KBM-7 (cell line): ENCODE results near the gene LTBP2.
"Not testable (repeated sequence)": the region's sequence is repeated elsewhere in the genome, so short reads cannot be mapped to it uniquely, and the experiment has no call there.

Experiments
- DNase-seq: peaks from one replicate; pipeline ENCODE4 v3.0.0-alpha.2; 2015
- in situ Hi-C: fragments of 300-500 bp; cut with MboI; formaldehyde crosslinking; loops from 2 replicates; pipeline ENCODE4 v1.14.3; 2020; ENCODE audit warnings: low sequenced_read_pairs, low pct_unique_long_range_greater_than_20kb, mixed read lengths

Gene LTBP2

DNA sequence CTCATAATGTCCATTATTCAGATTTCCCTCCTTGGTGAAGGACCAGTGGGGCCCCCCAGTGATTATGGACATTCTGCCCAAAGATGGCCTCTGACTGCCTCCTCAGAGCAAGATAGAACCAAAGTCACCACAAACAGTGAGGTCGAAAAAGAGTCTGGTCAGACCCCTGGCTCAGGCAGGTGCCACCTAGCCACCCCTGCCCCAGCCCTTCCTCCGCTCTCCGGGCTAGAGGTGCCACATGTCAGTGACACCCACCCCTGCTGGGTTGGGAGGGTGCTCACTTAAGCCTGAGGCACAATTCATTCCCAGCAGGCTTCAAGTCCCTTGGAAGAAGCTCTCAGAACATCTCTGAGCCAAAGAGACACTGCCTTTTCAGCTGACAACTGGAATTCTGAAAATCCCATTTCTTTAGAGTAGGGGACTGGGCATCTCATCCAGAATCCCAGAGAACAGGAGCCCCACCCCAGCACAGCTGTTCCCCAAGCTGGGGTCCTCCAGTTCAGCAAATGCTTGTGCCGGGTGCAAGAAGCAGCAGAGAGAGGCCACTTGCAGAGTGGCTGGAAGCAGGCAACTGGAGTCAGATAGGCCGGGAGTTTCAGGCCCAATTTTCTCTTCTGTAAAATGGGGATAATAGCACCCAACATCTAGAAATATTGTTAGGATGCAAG, 68.1 kb downstream of the LTBP2 start:
- in situ Hi-C loops = no loop called here

DNA sequence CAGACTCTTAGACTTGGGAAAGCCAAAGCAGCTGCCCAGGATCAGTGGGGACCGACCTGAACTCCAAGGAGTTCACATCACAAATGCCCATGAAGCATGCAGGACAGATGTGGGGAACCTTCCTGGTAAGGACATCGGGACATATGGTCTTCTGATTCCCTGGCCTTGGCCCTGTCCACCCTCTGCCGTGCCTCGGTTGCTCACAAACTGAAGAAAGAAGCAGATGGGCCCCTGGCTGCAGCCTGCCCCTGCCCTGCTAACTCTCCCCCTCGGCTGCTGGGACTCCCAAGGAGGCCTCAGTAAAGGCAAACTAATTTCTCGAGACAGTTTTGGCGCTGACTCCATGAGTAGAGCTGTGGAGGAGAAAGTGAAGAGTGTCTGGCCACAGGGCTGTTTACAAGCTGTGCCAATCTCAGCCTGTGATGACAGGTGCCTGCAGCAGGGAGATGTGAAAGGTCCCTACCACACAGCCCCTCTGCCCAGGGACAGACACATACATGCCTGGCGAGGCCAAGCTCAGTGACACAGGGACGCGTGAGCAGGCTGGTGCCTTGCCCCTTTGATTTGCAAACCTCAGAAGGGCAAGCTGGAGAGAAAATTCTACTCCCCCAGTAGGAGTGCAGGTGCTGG, 69.9 kb downstream of the LTBP2 start:
- in situ Hi-C loops = no loop called here
- no peak for DNase-seq

More for the DNA sequence above, 68.1 kb downstream of the LTBP2 start:
- no peak for DNase-seq

DNA sequence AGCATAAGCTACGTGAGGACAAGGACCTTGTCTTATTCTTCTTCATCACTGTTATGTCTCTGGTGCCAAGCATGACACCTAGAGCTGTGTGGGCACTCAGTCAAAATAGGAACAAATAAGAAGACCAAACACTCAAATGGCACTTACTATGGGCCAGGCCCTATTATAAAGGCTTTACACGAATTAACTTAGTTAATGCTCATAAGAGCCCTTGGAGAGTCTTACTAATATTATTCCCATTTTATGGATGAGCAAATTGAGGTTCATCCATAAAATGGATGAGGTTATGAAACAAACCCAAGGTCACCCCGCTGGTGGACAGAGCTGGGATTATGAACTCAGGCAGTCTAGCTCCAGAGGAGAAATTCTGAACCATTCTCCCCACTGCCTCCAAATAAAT, 70.8 kb downstream of the LTBP2 start:
- in situ Hi-C loops = no loop called here
- DNase-seq = no peak

DNA sequence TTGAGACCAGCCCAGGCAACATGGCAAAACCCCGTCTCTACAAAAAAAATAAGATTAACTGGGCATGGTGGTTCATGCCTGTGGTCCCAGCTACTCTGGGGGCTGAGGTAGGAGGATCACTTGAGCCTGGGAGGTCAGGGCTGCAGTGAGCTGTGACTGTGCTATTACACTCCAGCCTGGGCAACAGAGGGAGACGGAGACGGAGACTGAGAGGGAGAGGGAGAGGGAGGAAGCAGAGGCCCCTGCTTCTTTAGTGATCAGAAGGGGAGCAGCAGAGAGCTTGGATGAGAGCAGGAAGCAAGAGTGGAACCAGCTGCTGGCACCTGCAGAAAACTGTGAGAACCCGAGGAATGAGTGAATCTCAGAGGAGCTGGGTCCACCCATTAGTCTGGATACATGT, 72.5 kb downstream of the LTBP2 start:
- in situ Hi-C loops = no loop called here
- no peak for DNase-seq

DNA sequence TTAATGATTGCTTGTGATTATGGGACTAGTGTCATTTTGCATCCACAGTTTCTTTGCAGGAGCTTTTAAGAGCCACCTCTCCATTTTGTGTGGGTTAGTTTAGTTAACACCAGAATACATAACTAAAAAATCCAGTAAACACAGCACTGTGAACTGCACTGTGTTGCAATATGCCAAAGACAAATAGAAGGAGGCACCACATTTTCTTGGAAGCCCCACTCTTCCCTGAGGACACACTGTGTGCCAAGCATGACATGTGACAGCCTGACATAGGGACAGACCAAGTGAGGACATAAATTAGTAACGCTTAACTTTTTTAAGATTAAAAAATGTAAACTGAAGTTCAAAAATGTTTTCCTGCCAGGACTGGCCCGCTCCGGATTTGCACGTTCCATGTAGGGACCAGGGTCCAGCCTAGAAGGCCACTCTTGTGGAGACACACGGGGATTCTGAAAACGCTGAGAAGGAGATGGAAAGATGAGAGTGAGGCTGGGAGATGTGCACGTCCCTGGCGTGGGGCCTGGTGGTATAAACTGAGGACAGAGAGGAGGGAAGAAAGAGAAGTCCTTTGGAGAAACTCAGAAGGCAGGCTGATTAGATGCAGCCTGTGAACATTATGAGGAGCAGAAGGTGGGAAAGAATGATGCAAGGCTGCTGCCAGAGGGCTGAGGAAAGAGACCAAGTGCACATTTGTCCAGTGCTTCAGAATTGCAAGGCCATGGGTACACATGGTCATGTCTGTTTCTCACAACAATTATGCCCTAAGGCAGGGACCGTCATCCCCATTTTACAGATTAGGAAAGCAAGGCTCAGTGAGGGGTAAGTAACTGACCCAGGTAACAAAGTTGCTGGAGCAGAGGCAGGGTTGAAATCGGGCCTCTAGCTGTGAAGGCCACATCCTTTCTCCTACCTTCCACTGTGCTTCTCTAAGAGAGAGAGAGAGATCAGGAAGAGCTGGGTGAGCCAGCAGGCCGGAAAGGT, 73.3 kb downstream of the LTBP2 start:
- DNase-seq = no peak
- in situ Hi-C loops = no loop called here

DNA sequence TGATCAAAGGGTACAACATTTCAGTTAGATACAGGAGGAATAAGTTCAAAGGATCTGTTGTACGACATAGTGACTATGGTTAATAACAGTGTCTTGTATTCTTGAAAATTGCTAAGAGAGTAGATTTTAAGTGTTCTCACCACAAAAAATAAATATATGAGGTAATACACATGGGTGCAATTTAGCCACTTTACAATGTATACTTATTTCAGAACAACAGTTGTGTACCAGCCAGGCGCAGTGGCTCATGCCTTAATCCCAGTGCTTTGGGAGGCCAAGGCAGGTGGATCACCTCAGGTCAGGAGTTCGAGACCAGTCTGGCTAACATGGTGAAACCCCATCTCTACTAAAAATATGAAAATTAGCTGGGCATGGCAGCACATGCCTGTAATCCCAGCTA, 75.7 kb downstream of the LTBP2 start:
- in situ Hi-C loops, DNase-seq: not testable (repeated sequence)

DNA sequence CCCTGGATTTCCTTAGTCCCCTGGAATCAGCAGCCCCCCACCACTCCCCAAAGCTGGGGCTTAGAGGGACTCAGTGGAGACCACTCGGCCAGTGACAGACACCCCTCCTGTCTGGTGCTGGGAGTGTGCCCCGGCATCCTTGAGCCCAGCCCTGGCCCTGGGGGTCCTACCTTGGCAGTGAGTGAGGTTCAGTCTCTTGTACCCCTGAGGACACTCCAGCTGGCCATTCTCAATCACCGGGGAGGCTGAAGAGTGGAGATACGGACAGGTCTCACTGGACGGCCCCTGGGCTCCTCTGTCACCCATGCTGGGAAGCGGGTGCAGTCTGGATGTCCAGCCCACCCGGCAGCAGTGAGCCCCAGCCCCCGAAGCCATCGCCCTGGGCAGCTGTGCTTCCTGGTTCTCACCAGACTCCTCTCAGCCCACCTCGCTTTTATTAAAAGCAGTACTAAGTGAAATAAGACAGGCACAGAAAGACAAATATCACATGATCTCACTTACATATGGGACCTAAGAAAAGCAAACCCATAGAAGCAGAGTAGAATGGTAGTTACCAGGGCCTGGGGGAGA, 76.2 kb downstream of the LTBP2 start:
- in situ Hi-C loops = no loop called here
- DNase-seq = no peak

DNA sequence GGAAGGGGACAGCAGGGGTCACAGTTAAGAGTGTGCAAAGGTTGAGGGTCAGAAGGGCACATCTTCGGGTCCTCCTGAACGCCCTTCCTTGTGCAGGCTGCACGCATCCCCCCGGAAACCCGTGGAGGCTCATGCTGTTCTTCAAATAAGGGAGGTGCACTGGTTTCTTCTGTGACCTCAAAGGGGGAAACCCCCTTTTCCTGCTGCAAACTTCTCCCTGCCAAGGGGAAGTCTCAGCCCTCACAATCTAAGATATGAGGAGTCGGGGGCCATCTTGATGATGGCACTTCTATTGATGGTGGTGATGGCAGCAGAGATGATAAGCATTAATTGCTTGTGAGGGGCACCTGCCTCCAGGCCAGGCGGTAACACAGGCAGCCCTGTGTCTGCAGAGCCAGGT, 78.5 kb downstream of the LTBP2 start:
- in situ Hi-C loops = no loop called here

DNA sequence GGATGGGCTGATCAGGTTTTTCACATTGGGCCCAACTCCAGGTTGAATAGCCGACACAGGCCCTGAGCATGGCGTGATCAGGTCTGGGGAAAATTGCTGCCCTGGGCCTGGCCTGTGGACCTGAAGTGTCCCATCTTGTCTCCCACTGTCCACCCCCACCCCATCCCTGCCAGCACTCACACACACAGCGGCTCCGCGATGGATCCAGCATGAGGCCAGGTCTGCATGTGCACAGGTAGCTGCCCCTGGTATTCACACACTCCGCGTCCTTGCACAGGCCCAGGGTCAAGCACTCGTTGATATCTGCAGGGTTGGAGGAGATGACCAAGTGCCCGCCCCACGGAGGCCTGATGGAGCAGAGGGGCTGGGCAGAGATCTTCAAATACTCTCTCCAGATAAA, 79.8 kb downstream of the LTBP2 start:
- in situ Hi-C loops = no loop called here
- DNase-seq = no peak

More for the DNA sequence above, 78.5 kb downstream of the LTBP2 start:
- no peak for DNase-seq

DNA sequence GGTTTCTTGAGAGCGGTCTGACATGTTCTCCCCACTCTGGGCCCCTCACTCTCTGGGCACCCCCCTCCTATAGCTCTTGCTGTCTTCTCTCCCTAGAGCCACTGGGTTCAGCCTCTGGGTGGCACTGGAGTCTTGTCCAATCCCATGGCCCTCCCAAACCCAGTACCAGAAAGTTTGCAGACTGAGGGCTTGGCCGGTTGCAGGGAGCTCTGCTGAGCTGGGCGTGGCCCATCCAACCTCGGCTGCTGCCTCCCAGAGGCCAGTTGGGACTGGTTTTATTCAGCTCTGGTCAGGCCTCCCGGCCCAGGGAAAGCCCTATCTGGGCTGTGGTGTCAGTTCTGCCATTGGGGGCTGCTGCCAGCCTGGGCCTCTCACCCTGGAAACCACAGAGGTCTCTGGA, 80.6 kb downstream of the LTBP2 start:
- in situ Hi-C loops = no loop called here
- DNase-seq = peak; percentile 15

DNA sequence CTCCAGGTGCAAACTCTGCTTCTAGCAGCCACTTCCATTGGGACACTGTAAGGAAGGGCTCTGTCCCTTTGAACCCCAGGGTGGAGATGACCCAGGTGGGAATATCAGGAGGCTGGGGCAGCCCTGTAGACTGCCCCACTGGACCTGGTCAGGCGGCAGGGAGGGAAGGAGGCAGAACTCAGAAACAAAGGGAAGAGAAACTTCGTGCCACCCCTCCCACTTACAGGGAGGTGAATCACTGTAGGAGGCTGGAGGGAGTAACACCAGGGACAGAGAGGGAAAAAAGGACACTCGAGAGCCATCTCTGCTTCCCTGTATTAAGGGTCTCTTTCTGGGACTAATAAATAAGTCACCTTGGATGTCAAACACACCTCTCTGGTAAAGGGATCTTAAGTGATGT, 81.0 kb downstream of the LTBP2 start:
- in situ Hi-C loops = no loop called here

DNA sequence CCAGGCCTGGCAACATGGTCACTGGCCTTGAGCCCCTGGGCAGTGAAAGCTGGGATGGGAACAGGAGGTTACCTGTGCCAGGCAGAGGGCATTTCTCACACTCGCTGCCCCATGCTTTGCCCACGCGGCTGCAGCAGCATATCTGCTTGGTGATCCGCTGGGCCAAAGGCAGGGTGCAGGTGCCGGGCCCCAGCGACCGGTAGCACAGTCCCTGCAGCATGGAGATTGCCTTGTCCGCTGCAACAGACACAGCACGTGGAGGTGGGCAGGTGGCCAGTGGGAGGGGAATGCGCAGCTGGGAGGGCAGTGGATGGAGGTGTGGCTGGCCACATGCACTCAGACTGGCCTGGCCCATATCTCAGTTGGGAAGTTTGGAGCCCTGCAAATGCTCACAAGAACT, 83.2 kb downstream of the LTBP2 start:
- in situ Hi-C loops = no loop called here
- no peak for DNase-seq

More for the DNA sequence above, 81.0 kb downstream of the LTBP2 start:
- no peak for DNase-seq

DNA sequence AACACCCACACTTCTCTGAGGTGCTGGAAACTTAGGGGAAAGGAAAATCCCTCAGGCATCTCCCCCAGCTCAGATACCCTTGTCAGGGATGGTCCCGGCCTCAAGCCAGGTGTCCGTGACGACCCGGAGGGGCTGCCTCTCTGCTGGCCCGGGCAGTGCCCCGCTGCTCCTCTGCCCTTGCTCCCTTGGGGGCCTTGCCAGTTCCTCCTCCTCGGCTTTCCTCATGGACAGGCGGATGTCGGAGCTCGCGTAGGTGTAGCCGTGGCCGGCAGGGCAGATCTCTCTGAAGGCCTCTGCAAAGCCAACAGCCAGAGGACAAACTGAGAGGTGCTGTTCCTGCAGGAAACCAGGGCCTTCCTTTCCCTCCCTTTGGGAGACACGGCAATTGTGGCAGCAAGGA, 83.6 kb downstream of the LTBP2 start:
- DNase-seq = no peak
- in situ Hi-C loops = no loop called here

DNA sequence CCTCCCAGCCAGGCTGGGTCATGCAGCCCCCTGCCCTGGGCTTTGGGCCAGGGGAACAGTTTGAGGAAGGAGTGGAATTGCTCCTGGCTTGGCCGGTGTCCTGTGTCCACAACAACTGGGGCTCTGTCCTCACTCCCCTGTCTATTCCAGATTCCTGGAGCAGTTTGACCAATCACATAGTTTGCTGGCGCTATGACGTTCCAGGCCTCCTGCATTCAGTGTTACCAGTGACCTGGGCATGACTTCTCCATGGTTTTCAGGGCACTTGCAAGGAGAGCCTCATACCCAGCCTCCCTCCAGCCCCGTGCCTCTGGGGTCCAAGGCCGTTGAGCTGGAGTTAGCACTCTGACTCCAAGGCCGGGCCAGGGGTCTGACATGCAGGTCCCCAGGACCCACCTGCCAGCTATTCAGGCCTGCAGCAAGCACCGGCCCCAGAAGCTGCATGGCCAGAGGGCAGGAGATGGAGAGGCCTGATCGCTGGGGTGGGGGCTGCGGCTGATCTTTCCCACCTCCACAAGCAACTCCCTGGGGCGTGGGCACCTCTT, 84.2 kb downstream of the LTBP2 start:
- in situ Hi-C loops = no loop called here

DNA sequence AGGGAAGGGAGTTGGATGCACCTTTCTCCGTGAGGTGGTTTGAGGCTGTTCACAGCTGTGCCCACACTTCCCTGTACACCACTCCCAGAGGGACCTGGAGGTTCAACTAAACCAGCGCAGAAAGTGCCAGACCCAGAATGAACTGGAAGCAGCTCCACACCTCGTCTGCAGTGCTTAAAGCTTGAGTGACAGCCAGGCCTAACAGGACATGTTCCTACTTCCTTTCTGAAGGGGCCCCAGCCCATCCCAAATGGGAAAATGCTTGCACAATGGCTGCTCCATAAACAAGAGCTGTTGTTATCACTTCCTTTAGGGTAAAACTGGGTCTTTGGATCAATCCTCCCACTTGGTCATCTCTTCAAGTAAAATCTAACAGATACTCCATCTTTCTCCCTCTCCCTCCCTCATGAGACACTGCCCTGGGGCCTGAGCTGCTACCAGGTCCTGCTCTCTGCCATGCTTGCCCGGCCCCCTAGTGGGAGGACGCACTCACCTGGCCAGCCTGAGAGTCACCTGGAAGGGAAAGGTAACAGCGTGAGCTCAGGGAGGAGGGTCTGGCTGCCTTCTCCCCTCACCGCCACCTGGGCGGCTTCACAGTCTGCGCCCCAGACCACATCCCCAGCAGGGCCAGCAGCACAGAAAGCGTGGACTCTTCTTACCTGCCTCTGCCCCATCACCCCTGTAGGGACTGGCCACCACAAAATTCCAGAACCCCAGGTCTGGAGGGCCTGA, 85.0 kb downstream of the LTBP2 start:
- DNase-seq = no peak
- in situ Hi-C loops = no loop called here

More for the DNA sequence above, 84.2 kb downstream of the LTBP2 start:
- no peak for DNase-seq

DNA sequence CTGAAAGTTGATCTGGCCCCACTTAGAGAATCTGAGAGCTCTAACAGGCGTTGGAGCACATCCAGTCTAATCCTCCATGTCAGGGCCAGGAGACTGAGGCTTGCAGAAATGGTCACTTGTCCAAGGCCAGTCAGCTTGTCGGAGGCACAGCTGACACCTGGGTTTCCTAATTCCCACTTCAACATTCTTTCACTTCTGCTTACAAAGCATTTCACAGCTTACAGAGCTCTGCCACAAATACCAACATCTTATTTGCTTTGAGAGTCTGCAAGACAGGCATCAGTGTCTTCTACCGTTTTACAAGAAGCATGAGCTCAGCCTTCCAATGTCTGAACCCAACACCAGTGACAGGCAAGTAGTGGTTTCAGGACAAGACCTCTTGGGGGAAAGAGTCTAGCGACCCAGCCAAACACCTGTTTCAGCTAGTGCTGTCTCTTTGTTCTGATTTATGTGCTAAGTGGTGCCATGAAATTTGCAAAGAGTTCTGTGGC, 86.6 kb downstream of the LTBP2 start:
- no peak for DNase-seq
- in situ Hi-C loops = no loop called here

DNA sequence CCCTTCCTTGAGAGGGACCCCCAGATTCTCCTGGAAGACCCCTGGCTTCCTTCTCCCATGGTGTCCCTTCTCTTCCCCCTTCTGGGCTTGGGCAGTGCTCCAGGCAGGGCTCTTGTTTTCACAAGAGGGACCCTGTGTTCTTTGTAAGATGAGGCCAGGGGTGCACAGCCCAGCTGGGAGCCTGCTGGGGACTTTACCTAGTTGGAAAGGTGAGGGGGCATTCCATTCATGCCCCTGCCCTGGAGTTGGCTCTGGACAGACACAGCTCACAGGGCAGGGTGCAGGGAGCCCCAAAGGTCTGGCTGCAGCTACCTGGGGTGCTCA, 87.3 kb downstream of the LTBP2 start:
- no peak for DNase-seq
- in situ Hi-C loops = no loop called here

DNA sequence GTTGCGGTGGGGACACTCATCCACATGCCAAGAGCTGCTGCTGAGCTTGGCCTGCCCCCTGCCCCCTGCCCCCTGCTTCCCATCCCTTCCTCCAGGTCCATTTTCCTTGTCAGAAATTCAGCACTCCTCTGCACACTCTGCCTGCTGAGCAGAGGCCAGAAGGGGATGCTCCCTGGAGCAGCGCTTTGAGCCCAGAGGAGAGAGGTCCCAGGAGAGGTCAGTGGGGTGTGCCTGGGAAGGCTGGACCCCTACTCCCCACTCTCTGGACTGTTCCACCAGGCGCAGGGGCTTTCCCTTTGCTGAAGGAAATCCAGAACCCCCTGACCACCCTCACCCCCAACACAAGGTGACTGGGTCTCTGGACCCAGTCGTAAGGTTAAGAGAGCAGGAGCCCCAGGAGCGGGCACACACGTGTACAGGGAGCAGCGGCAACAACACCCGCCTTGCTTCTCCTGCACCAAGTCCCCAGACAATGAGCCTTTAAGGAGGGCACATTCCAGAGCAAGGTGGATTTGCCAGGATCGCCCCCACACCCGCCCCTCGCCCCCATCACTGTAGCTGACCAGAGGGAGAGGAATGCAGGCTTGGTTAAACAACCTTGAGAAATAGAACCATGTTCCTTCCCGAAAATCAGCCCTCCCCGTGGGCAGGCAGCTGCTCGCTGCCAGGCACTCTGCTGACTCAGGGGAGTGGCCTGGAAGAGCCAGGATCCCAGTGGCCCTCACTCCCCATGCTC, 87.8 kb downstream of the LTBP2 start:
- in situ Hi-C loops = no loop called here
- no peak for DNase-seq
